Measurements from ENCODE around the gene STKLD1.

STKLD1 gene

DNA sequence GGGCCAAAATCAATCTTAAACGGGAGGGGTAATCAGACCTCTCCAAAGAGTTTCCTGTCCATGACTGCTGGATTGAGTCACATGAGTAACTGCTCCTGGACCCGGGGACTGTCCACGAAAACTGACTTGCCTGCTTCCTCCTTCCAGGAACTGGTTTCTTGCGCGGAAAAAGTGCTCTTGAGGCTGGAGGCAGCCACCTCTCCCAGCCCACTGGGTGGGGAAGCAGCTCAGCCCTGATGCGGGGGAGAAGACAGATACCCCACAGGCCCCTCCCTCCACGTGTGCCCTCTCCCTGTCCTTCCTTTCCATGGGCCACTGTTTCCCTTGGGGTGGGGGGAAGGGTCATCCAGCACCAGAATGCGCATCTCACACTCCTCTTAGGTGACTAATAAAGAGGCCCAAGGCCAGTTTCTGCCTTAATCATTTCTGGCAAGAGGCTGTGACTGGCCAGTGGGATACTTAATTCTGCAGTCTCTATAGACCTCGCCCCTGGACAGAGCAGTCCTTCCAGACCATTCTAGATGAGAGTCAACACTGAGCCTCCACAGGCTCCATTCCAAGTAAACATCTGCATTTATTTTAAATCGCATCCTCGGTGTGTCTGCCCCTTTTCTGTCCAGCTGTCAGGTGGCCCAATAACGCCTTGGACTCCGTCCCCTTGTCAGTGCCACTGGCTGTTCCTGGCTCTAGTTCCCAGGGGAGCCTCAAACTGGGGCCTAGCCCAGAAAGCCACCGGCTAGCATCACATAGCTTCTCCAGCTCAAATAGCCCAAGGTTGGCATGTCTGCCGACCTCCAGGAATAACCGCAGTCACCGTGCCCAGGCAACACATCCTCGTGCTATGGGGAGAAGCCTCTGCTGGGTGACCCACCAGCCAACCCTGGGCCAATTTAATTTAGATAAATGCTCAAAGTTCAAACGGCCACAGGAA is 29.6 kb downstream of the STKLD1 start:
- in situ Hi-C loops (cut with MboI; ENCODE audit: low sequenced_read_pairs) = no loop called here

DNA sequence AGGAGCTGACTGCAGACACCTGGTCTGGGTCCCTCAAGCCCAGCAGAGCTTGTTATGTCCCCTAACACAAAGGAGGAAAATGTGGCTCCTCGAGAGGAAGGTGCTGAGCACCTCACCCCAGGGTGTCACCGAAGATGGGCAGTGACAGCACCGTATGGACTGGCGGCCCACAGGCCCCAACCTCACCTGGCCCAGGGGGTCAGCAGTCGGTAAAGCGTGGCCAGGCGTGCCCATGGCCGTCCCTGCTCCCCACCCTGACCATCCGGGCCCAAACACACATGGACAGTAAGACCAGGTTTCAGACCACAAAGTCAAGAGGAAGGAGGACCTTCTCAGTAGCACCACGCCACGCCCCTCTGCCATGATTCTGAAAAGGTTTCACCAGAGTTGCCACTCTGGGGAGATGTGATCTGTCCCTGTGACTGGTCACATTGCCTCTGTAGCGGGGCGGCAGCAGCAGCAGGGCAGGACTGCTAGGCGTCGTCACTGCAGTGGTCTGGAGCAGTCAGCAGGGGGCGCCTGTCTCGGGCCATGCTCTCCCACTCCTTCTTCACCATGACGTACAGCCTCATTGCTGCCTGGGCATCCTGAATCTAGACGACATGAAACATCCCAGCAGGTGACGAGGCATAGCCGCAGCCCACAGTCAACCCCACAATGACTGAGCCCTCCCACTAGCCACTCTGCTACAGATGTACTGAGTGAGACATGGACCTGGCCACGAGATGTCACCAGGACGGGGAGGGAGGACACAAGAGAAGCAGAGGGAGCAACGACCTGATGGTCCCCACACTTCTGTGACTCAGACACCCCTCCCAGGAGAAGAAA is 30.5 kb downstream of the STKLD1 start:
- in situ Hi-C loops (cut with MboI; ENCODE audit: low sequenced_read_pairs) = no loop called here

DNA sequence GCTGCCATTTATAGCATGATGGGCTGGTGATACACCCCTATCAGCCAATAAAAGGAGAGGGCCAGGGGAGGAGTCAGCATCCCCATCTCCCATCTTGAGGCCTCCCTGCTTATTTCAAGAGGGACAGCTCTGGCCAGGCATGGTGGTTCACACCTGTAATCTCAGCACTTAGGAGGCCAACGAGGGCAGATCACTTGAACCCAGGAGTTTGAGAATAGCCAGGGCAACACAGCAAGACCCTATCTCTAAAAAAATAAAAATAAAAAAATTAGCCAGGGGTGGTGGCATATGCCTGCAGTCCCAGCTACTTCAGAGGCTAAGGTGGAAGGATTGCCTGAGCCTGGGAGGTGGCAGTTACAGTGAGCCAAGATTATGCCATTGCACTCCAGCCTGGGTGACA is 31.9 kb downstream of the STKLD1 start:
- in situ Hi-C loops (cut with MboI; ENCODE audit: low sequenced_read_pairs) = no loop called here

DNA sequence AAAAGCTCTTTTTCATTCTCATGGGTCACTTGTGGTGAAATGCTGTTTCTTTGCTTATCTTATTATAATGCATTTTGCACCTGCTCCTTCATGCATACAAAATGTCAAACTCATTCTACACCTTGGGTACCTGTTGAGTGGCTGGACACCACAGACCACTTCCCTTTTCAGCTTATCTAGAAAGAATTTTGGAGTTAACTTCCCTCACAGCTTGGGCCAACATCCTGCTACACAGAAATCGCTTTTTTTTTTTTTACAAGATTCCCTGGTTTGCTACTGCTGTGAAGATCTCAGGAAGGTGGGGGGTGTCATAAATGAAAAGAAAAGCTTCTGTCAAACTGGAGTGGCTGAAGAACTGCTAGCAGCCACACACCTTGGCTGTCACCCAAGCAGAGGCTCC is 39.0 kb downstream of the STKLD1 start:
- in situ Hi-C loops (cut with MboI; ENCODE audit: low sequenced_read_pairs) = no loop called here

DNA sequence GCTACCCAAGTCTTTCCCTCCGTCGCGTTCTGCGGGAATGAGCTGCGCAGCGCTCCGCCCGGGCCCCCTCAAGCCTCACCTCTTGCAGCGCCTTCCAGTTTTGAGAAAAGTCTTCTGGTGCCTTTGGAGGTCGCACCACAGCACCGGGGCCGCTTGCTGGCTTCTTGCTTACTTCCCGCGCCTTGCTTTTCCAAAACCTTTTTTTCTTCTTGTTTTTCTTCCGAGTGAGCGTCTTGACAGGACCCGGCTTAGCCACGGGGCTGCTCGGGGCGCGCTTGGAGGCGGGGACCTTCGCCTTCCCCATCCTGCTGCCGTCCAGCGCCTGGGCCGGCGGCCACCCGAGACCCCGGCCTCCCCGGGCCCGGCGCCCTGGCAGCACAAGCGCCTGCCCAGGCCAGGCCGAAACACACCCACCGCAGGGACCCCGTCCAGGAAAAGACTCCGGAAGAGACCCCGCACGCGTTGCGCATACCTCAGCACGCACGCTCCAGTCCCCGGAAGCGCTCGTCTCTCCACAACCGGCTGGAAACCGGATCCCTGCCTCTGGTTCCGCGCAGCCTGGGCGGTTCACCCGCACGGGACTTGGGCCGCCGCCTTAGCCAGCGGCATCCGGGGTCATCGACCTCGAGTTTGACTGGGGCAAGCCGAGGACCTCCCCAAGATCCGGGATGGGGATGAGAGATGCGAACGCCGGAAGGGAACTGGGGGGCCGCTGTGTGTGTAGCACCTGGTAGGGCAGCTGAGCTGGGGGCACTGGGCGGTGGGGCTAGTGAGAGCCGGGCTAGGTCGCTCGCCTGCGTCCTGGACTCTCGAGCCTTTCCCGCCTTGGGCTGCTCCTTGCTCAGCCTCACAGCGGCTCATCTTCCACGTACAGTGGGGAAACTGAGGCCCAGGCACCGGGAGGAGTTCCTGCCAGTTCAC is 41.6 kb downstream of the STKLD1 start, which contains the start of gene REXO4:
Gene REXO4, minus strand, starts transcription at position 470 of the 921 bp plus-strand sequence. Its CDS starts 166 bp downstream, at position 304.
- in situ Hi-C loops (cut with MboI; ENCODE audit: low sequenced_read_pairs) = no loop called here

DNA sequence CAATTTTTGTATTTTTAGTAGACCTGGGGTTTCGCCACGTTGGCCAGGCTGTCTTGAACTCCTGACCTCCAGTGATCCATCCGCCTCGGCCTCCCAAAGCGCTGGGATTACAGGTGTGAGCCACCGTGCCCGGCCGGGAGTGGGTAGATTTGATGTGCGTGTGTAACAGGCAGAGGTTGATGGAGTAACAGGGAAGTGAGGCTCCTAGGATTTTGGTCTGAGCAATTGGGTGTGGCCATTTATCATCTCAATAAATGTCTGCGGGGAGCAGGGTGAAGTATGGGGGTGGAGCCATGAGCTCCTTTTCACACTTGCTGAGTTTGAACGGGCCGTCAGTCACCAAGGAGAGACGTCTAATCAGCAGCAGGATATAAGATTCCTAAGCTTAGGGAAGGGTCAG is 42.8 kb downstream of the STKLD1 start:
- in situ Hi-C loops (cut with MboI; ENCODE audit: low sequenced_read_pairs) = no loop called here

DNA sequence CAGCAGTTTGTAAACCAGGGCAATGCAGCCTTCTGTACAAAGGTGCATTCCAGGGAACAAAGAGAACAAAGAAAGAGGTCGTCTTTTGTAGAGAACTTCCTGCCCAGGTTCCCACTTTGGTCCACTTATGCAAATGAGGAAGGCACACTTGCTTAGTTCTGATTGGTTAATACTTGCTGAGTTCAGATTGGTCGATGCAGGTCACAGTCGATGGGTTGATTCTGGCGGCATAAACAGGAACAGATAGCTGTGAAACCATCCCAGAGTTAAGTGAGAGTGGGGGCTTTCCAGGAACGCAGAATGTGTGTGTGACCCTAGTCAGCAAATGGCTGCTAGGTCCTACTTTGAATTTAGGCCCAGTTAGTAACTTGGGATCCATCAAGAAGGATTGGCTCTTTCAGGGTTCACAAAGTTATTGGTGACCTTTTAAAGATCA is 44.2 kb downstream of the STKLD1 start:
- in situ Hi-C loops (cut with MboI; ENCODE audit: low sequenced_read_pairs) = no loop called here

DNA sequence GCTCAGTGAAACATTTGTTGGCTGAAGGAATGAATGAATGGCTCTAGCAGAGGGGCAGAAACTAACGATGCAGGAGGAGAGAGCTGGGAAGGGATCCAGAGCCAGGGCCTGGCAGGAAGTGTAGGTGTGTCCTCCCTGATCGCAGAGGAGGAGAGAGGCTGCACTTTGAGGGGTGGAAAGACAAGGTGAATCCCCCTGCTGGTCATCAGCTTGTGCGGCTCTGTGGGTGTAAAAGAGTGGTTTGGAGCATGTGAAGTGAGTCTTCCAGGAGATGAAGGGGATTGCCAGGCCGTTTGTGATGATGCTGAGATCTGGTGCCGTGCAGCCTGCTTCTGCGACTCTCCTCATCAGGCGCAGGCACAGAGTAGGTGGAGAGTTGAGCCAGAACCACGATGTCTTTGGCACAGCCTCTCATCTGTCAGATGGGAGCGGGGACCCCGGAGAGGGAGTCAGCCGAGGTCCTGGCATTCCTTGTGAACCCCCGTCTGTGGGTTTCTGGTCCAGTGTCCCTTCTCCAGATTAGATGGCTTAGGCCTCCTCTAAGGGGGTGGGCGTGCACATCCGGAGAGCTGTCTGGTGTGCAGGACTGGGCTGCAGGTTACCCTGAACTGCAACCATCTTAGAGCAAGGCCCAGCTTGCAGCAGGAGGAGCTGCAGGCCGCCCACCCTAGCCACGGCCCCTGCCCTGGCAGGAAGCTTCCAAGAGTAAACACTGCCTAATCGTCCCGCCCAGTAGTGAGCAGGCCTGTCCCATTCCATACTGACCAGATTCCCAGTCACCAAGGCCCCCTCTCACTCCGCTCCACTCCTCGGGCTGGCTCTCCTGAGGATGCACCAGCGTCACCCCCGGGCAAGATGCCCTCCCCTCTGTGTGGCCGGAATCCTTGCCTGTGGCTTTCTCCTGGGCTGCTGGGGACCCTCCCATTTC is 45.7 kb downstream of the STKLD1 start, which contains the start of gene ADAMTS13:
Gene ADAMTS13, plus strand, starts transcription at position 753 of the 928 bp plus-strand sequence. Its CDS starts 77 bp downstream, at position 830.
- in situ Hi-C loops (cut with MboI; ENCODE audit: low sequenced_read_pairs) = no loop called here

DNA sequence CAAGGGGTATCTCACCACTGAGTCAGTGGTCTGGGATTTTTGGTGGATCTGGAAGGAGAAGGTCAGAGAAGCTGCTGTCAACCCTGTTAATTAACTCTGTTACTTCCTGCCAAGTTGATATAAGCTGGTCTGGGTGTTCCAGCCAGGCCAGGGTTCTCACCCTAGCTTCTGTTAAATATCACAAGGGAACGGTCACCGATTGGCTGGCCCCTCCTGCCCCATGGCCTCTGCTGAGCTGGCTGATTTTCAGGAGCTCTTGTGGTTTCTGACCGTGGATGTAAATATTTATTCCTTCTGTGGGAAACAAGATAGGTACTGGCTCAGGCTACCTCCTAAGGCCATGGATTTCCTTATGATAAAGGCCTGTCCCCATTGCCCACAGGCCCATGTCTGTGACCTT is 47.0 kb downstream of the STKLD1 start:
- in situ Hi-C loops (cut with MboI; ENCODE audit: low sequenced_read_pairs) = no loop called here

DNA sequence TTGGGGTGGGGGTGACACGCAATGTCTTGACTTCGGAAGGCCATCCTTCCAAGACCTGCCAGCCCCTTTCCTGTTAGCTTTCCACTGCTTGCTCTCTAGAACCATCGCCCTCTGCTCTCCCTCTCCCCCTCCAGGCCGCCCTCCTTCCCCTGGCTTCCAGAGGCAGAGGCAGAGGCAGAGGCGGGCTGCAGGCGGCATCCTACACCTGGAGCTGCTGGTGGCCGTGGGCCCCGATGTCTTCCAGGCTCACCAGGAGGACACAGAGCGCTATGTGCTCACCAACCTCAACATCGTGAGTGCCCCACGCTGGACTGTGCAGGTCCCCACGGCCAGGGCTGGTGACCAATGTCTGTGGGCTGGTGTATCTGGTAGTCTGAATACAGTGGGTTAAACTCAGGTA is 48.0 kb downstream of the STKLD1 start:
- in situ Hi-C loops (cut with MboI; ENCODE audit: low sequenced_read_pairs) = no loop called here

DNA sequence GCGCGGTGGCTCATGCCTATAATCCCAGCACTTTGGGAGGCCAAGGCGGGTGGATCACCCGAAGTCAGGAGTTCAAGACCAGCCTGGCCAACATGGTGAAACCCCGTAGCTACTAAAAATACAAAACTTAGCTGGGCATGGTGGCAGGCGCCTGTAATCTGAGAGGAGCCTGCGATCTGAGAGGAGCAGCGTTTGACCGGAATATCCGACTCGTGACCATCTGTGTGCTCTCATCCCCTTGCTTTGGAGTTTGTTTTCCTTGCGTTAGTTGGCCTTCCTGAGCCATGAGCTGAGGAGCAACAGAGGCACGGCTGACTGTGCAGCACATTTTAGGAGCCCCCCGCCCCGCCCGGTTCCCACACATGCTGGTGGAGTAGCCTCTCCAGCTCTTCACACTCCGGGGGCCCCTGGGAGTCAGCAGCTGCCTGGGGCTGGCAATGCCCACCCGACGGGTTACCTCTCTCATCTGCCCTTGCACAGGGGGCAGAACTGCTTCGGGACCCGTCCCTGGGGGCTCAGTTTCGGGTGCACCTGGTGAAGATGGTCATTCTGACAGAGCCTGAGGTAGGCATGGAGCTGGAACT is 49.0 kb downstream of the STKLD1 start:
- in situ Hi-C loops (cut with MboI; ENCODE audit: low sequenced_read_pairs) = no loop called here

DNA sequence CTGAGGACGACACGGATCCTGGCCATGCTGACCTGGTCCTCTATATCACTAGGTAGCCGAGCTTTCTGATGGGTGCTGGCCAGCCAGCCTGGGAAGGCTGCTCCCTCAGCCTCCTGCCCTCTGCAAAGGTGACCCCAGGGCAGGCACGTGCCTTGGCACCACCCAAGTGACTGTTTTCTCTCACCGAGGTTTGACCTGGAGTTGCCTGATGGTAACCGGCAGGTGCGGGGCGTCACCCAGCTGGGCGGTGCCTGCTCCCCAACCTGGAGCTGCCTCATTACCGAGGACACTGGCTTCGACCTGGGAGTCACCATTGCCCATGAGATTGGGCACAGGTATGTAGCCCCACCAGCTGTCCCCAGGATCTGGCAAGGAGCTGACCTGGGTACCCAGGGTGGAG is 49.8 kb downstream of the STKLD1 start:
- in situ Hi-C loops (cut with MboI; ENCODE audit: low sequenced_read_pairs) = no loop called here

DNA sequence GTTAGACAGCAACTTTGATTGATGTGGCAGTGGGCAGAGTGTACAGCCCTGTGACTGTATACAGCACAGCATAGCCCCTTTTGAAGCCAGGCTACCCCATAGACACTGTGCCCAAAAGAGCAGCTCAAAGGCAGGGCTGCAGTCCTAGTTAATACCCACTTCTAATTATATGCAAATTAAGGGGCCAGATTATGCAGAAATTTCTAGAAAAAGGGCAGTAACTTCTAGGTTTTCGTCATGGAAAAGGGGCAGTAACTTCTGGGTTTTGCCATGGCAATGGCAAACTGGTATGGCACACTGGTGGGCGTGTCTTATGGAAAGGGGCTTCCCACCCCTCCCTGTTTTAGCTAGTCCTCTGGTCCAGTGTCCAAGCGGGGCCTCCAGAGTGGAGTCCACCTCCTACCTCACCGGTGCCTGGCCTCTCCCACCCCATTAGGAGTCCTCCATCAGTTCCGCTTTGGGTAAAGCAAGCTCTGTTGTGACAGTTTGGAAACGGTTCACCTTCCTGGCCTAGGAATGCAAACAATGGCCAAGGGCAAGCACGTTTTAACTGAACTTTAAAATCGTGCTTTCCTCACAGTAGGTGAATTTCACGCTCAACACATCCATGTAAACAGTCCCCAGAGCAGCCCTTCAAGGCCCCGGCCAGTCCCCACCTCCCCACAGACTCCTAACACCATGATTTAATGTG is 51.6 kb downstream of the STKLD1 start:
- in situ Hi-C loops (cut with MboI; ENCODE audit: low sequenced_read_pairs) = no loop called here

DNA sequence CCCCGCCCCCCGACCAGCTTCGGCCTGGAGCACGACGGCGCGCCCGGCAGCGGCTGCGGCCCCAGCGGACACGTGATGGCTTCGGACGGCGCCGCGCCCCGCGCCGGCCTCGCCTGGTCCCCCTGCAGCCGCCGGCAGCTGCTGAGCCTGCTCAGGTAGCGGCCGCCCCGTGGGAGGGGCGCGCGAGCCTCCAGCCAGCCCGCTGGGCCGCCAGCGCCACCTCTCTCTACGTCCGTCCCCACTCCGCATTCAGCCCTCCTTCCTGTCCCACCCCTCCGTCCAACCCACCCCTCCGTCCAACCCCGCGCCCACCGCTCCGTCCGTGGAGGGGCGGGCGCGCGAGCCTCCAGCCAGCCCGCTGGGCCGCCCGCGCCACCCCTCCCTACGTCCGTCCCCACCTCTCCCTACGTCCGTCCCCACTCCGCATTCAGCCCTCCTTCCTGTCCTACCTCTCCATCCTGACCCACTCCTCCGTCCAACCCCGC is 52.5 kb downstream of the STKLD1 start:
- in situ Hi-C loops (cut with MboI; ENCODE audit: low sequenced_read_pairs) = no loop called here

DNA sequence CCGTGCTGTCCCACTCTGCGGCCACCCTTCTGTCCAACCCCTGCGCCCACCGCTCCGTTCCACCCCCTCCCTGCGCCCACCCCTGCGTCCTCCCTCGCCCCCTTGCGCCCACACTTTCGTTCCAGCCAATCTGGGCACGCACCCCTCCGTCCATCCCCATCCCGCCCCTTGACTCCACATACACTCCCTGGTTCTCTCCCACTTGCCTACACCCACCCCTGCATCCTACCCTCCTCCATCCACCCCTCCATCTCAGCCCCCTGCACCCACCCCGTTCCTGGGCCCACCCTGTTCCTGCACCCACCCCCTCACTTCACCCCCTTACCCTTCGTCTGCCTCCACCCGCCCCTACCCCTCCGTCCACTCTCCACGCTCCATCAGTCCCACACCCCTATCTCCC is 53.0 kb downstream of the STKLD1 start:
- in situ Hi-C loops (cut with MboI; ENCODE audit: low sequenced_read_pairs) = no loop called here

DNA sequence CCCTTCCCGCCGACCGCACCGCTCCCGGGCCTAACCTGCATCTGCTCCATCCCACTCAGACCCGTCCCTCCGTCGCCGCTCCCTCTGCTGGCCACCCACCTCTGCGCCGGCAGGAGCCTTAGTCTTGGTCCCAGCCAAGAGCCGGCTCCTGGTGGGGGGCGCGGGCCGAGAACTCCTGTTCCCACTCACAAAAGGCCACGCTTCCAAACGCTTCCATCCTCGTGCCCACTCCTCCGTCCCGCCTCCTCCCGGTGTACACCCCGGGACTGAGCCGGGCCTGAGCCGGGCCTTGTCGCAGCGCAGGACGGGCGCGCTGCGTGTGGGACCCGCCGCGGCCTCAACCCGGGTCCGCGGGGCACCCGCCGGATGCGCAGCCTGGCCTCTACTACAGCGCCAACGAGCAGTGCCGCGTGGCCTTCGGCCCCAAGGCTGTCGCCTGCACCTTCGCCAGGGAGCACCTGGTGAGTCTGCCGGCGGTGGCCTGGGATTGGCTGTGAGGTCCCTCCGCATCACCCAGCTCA is 53.5 kb downstream of the STKLD1 start:
- in situ Hi-C loops (cut with MboI; ENCODE audit: low sequenced_read_pairs) = no loop called here

DNA sequence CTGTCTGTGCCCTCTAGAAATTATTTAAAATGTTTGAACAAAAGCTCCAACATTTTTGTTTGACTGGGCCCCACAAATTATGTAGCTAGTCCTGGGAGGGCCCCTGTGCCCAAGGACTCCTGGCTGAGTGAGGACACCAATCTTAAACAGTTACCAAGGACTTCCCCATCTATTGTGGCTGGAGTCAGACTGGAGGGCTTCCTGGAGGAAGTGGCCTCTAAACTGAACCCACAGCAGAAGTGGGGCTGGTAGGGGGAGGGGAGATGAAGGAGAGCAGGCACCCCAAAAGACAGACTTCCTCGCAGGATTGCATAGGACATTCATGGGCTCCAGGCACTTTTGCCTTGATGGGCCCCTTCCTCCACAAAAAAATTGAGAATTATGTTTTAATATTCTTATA is 54.1 kb downstream of the STKLD1 start:
- in situ Hi-C loops (cut with MboI; ENCODE audit: low sequenced_read_pairs) = no loop called here

DNA sequence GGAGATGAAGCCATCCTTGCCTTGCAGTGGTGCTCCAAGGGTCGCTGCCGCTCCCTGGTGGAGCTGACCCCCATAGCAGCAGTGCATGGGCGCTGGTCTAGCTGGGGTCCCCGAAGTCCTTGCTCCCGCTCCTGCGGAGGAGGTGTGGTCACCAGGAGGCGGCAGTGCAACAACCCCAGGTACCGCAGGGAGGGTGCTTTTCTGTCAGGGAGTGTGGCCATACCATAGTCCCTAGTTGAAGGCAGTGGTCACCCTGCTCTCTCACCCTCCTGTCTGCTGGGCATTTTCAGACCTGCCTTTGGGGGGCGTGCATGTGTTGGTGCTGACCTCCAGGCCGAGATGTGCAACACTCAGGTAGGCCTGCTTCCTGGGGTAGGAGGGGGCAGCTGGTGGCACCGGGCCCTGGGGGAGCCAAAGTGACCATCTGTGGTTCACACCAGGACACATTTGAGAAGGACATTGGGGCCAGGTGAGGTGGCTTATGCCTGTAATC is 57.2 kb downstream of the STKLD1 start:
- in situ Hi-C loops (cut with MboI; ENCODE audit: low sequenced_read_pairs) = no loop called here
